H1 (cell line): ENCODE results near the gene ANAPC2. TPM values are rescaled to one million over a fixed set of nuclear protein-coding genes. Genes with fewer than 3 reads are reported as not detected.

Experiments used
- CTCF ChIA-PET: fragments of 300-600 bp; sonication (Branson Sonifier 250); formaldehyde crosslinking; loops from one replicate; lab custom pipeline; 2021; ENCODE audit not compliant: partially characterized antibody; lab: Charles Lee
- POLR2A ChIA-PET: fragments of 300-600 bp; sonication (Branson Sonifier 250); formaldehyde crosslinking; loops from one replicate; lab custom pipeline; 2021; ENCODE audit warnings: inconsistent platforms; ENCODE audit not compliant: partially characterized antibody; lab: Charles Lee
- DNase-seq, 2 experiments: peaks; one replicate each; pipeline versions ENCODE4 v3.0.0 to v3.0.0-alpha.2; 2010 to 2022; ENCODE audit warnings: low spot score in 2 of 2, low read depth in 1 of 2, mixed read lengths in 1 of 2
- FAIRE-seq: peaks from 2 replicates; lab custom pipeline; 2011; peaks lifted over from hg19 to GRCh38; lab: Jason Lieb, UNC
- H2AFZ ChIP-seq: 2 replicates; pipeline ENCODE4 v1.8.1; 2012; ENCODE audit warnings: low read length, inconsistent platforms
- H2AK5ac ChIP-seq: 2 replicates; pipeline ENCODE4 v1.6.1; 2013; ENCODE audit warnings: low read depth, low read length
- H2BK120ac ChIP-seq: replicated peaks from 2 replicates; pipeline ENCODE3; 2013; ENCODE audit warnings: low read depth, low read length, inconsistent platforms
- H2BK12ac ChIP-seq: 2 replicates; pipeline ENCODE4 v1.6.1; 2013; ENCODE audit warnings: low read depth, low read length
- H2BK15ac ChIP-seq: 2 replicates; pipeline ENCODE4 v1.6.1; 2013; ENCODE audit warnings: low read length
- H2BK20ac ChIP-seq: 2 replicates; pipeline ENCODE4 v1.6.1; 2013; ENCODE audit warnings: low read length
- H2BK5ac ChIP-seq: 2 replicates; pipeline ENCODE4 v1.6.1; 2013; ENCODE audit warnings: low read depth, low read length
- H3K14ac ChIP-seq: 2 replicates; pipeline ENCODE4 v1.6.1; 2013; ENCODE audit warnings: inconsistent platforms; ENCODE audit not compliant: insufficient read length
- H3K18ac ChIP-seq: 2 replicates; pipeline ENCODE4 v1.6.1; 2013; ENCODE audit warnings: low read length; ENCODE audit errors: extremely low read depth
- H3K23ac ChIP-seq: 2 replicates; pipeline ENCODE4 v1.6.1; 2013; ENCODE audit warnings: inconsistent platforms; ENCODE audit not compliant: insufficient read length
- H3K23me2 ChIP-seq: 2 replicates; pipeline ENCODE4 v1.6.1; 2013; ENCODE audit warnings: low read depth, low read length
- H3K27ac ChIP-seq: 2 replicates; pipeline ENCODE4 v1.6.1; 2011; ENCODE audit warnings: low read depth, low read length, inconsistent platforms
- H3K27me3 ChIP-seq, 4 experiments: replicated peaks in 1 of 4; 1 replicate in 1 of 4; 2 replicates in 3 of 4; pipeline versions ENCODE4 v1.6.1 to v1.8.1; 2011 to 2013; ENCODE audit warnings: low read length in 3 of 4, mild to moderate bottlenecking in 3 of 4, inconsistent platforms in 2 of 4, mixed read lengths in 2 of 4, moderate library complexity in 1 of 4; ENCODE audit not compliant: control insufficient read depth in 3 of 4, insufficient read depth in 3 of 4; ENCODE audit errors: extremely low read depth in 1 of 4
- H3K36me3 ChIP-seq, 4 experiments: 2 replicates each; pipeline versions ENCODE4 v1.6.1 to v1.8.1; 2011 to 2013; ENCODE audit warnings: mild to moderate bottlenecking in 4 of 4, low read length in 3 of 4, moderate library complexity in 2 of 4, control low read depth in 1 of 4, inconsistent platforms in 1 of 4; ENCODE audit not compliant: insufficient read depth in 4 of 4, control insufficient read depth in 2 of 4
- H3K4ac ChIP-seq: replicated peaks from 2 replicates; pipeline ENCODE3; 2013; ENCODE audit warnings: low read length, low read depth, mixed read lengths, inconsistent platforms; ENCODE audit not compliant: insufficient read length
- H3K4me1 ChIP-seq, 4 experiments: replicated peaks in 1 of 4; 1 replicate in 1 of 4; 2 replicates in 3 of 4; pipeline versions ENCODE4 v1.6.1 to v1.8.1; 2011 to 2013; ENCODE audit warnings: low read length in 3 of 4, inconsistent platforms in 2 of 4, mixed read lengths in 1 of 4; ENCODE audit not compliant: insufficient read depth in 4 of 4, control insufficient read depth in 3 of 4
- H3K4me2 ChIP-seq, 2 experiments: 2 replicates each; pipeline versions ENCODE4 v1.6.1 to v1.8.1; 2011 to 2013; ENCODE audit warnings: low read depth in 2 of 2, low read length in 2 of 2, control low read depth in 1 of 2, inconsistent platforms in 1 of 2, mild to moderate bottlenecking in 1 of 2; ENCODE audit not compliant: insufficient read depth in 1 of 2
- H3K4me3 ChIP-seq, 4 experiments: fragments of 200-600, 300-600 bp in 1 of 4; sonication (generic), shearing (Covaris generic), sonication (Bioruptor Twin) in 1 of 4; 2 replicates each; pipeline versions ENCODE4 v1.5.1 to v1.8.1; 2011 to 2016; ENCODE audit warnings: low read length in 4 of 4, low read depth in 3 of 4, control low read depth in 2 of 4, inconsistent platforms in 2 of 4, mild to moderate bottlenecking in 2 of 4, mixed read lengths in 1 of 4, moderate library complexity in 1 of 4; ENCODE audit not compliant: insufficient read depth in 2 of 4; ENCODE audit errors: extremely low read depth in 1 of 4
- H3K56ac ChIP-seq: replicated peaks from 2 replicates; pipeline ENCODE3; 2013; ENCODE audit warnings: low read depth, mild to moderate bottlenecking, mixed read lengths, low read length, inconsistent platforms; ENCODE audit not compliant: insufficient read length
- H3K79me1 ChIP-seq: 2 replicates; pipeline ENCODE4 v1.6.1; 2013; ENCODE audit warnings: low read depth, low read length, control low read depth
- H3K79me2 ChIP-seq, 2 experiments: 2 replicates each; pipeline versions ENCODE4 v1.6.1 to v1.8.1; 2012 to 2013; ENCODE audit warnings: low read length in 2 of 2, mild to moderate bottlenecking in 2 of 2, inconsistent platforms in 1 of 2; ENCODE audit not compliant: insufficient read depth in 2 of 2, control insufficient read depth in 1 of 2
- H3K9ac ChIP-seq, 4 experiments: replicated peaks in 1 of 4; 1 replicate in 1 of 4; 2 replicates in 3 of 4; pipeline versions ENCODE4 v1.6.1 to v1.8.1; 2011 to 2013; ENCODE audit warnings: low read depth in 3 of 4, low read length in 3 of 4, control low read depth in 2 of 4, mild to moderate bottlenecking in 2 of 4, moderate library complexity in 2 of 4, inconsistent platforms in 1 of 4; ENCODE audit errors: extremely low read depth in 1 of 4
- H3K9me3 ChIP-seq, 2 experiments: 2 replicates each; pipeline versions ENCODE4 v1.6.1 to v1.8.1; 2012 to 2013; ENCODE audit warnings: mild to moderate bottlenecking in 2 of 2, moderate library complexity in 2 of 2, control low read depth in 1 of 2, inconsistent platforms in 1 of 2, low read depth in 1 of 2, low read length in 1 of 2, mixed read lengths in 1 of 2; ENCODE audit not compliant: insufficient read depth in 2 of 2
- H4K20me1 ChIP-seq, 2 experiments: replicated peaks in 1 of 2; 2 replicates each; pipeline versions ENCODE3 to v1.8.1; 2011 to 2013; ENCODE audit warnings: inconsistent platforms in 2 of 2, low read length in 2 of 2, mild to moderate bottlenecking in 1 of 2; ENCODE audit not compliant: insufficient read depth in 2 of 2, control insufficient read depth in 1 of 2
- H4K5ac ChIP-seq: 2 replicates; pipeline ENCODE4 v1.6.1; 2013; ENCODE audit warnings: low read length, low read depth, mixed read lengths, inconsistent platforms; ENCODE audit not compliant: insufficient read length
- H4K8ac ChIP-seq: 2 replicates; pipeline ENCODE4 v1.8.0; 2013; ENCODE audit warnings: mild to moderate bottlenecking, moderate library complexity, low read length, inconsistent platforms; ENCODE audit not compliant: insufficient read depth; ENCODE audit errors: extremely low read depth
- H4K91ac ChIP-seq: replicated peaks from 2 replicates; pipeline ENCODE3; 2013; ENCODE audit warnings: low read length, mixed read lengths, inconsistent platforms; ENCODE audit not compliant: insufficient read length
- ASH2L ChIP-seq: fragments of 200-600, 300-600 bp; sonication (generic); IDR thresholded peaks from one replicate; pipeline ENCODE4 v1.7.1; 2017; ENCODE audit warnings: low read length
- NRF1 ChIP-seq: IDR thresholded peaks from 2 replicates; pipeline ENCODE4 v1.6.1; 2011; ENCODE audit warnings: mild to moderate bottlenecking, low read depth, low read length, improper control_type of control experiment
- POU5F1 ChIP-seq: IDR thresholded peaks from 2 replicates; pipeline ENCODE4 v1.6.1; 2011; ENCODE audit warnings: low read depth, mild to moderate bottlenecking, low read length, moderate library complexity
- RAD21 ChIP-seq, 2 experiments: IDR thresholded peaks in 1 of 2; conservative IDR thresholded peaks in 1 of 2; 2 replicates each; pipeline ENCODE4 v1.6.1; 2011; ENCODE audit warnings: low read depth in 2 of 2, low read length in 2 of 2, improper control_type of control experiment in 1 of 2, inconsistent platforms in 1 of 2, mild to moderate bottlenecking in 1 of 2, moderate library complexity in 1 of 2
- TCF12 ChIP-seq: IDR thresholded peaks from 2 replicates; pipeline ENCODE4 v1.6.1; 2011; ENCODE audit warnings: low read depth, mild to moderate bottlenecking, low read length
- WGBS, 2 experiments: shearing (Covaris generic) in 1 of 2; methylation state at CpG; one replicate each; pipeline versions ENCODE4 v1.1.6 to v1.1.7; 2013 to 2015; ENCODE audit warnings: low lambda C conversion rate in 2 of 2, mixed read lengths in 2 of 2, inconsistent platforms in 1 of 2, low coverage in 1 of 2, missing lambda C conversion rate in 1 of 2; ENCODE audit not compliant: insufficient replicate concordance in 2 of 2, insufficient coverage in 1 of 2, insufficient read length in 1 of 2; ENCODE audit errors: extremely low coverage in 1 of 2, missing lambda C conversion rate in 1 of 2; 5-methylcytosine and 5-hydroxymethylcytosine counted together
- polyA plus RNA-seq, 7 experiments: library from polyadenylated mRNA; depleted of rRNA in 3 of 7; stranded (reverse) in 5 of 7; unstranded in 2 of 7; fragments of >200 nt in 5 of 7; fragments of 200-250 nt in 2 of 7; gene quantifications; 1 replicate in 5 of 7; 2 replicates in 1 of 7; 4 replicates in 1 of 7; pipeline versions ENCODE4 v1.2.1 to v1.2.3, GENCODE V29; 2011 to 2013; ENCODE audit warnings: missing spikeins in 2 of 7, mixed read lengths in 2 of 7
- total RNA-seq: library from RNA; stranded (reverse); fragmentation: NEBNext Ultra II Directional; extraction: Animal tissue kit (Norgen Biotek cat#: 25700); gene quantifications from 2 replicates; pipeline ENCODE4 v1.2.1, GENCODE V29; 2021

The ANAPC2 gene
- total and polyA plus RNA-seq, 2 of the 8 experiments (the other 6 are each of a cell fraction or from before 2014, with no cell fraction given), result 30.2 to 37.7 TPM

DNA sequence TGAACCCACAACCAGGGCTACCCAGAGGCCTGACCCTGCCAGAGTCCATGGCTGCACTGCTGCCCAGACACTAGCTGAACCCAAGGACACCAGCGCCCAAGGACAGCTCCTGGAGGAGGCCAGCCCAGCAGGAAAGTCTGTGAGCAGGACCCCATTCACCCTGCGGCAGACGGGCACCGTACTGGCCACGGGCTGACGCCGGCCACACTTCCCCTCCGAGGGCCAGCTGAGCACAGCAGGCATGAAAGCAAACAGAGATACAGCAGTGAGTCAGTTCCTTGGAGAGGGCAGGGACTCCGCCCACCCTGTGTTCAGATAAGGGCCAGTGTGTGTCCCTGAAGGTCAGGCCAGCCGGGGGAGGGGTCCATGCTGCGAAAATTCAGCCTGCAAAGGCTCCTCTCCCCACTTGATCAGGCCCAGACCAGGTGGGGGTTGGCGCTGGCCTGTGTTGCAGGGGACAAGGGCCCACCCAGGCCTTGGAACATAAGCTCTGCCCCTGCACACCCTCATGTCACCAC, 30.5 kb upstream of the ANAPC2 start:
- H3K4me2 ChIP-seq, result no peak overlapping the region
- H2BK15ac ChIP-seq, result no peak overlapping the region
- H2BK5ac ChIP-seq, result no peak overlapping the region
- peaks cover 16% of the 10 kb centered on the region; the same call in 1 of the 2 replicates for H3K23me2 ChIP-seq
- H3K23ac ChIP-seq, result no peak overlapping the region
- H3K79me1 ChIP-seq, result no peaks in the 10 kb centered on the region
- ChIA-PET CTCF (interaction anchor here (0.9 to 20.2 kb wide), 9 partner anchors 12 to 271 kb away, joined by 3 to 204 read pairs (median 4); partner anchors contain the start of genes ANAPC2 and SSNA1), POLR2A (interaction anchor here (1.1 to 69.9 kb wide), 7 partner anchors 11 to 227 kb away, joined by 3 to 1462 read pairs (median 6); partner anchors contain the start of genes NDOR1, NELFB, PAXX and STPG3)
- no peak overlapping the region for H2AFZ ChIP-seq
- H3K4me3 ChIP-seq, result no peak overlapping the region
- no peak overlapping the region for H2BK12ac ChIP-seq
- no peak overlapping the region for H3K9ac ChIP-seq
- no peak overlapping the region for H3K56ac ChIP-seq
- H4K8ac ChIP-seq, result no peak overlapping the region
- WGBS, 2 experiments, result 93% methylated on average over 12 of the region's 12 CpGs; no CpG with 5 or more reads in 1 of the 2 experiments
- FAIRE-seq, result no peak
- peaks cover 0 to 9% of the 10 kb centered on the region in 2 experiments for H4K20me1 ChIP-seq
- no peak overlapping the region for H3K14ac ChIP-seq
- no peak overlapping the region for H2BK120ac ChIP-seq
- no peaks in the 10 kb centered on the region; a peak in 2 of 7 replicates for H3K27me3 ChIP-seq
- no peak overlapping the region for H3K27ac ChIP-seq
- TF ChIP-seq RAD21 (IDR thresholded peaks at IDR 0.05 in 1 of 2, conservative IDR thresholded peaks at IDR 0.05 in 1 of 2; ENCODE audit: low read depth in 2 of 2, low read length in 2 of 2) (no peak), NRF1 (no peak), ASH2L (no peak), POU5F1 (no peak), TCF12 (no peak)
- peaks cover 0 to 15% (median 9%) of the 10 kb centered on the region in 4 experiments; a peak in 5 of 7 replicates for H3K4me1 ChIP-seq
- no peak for DNase-seq
- H2AK5ac ChIP-seq, result peak overlapping the region; percentile 39; the same call in 1 of the 2 replicates
- H3K36me3 ChIP-seq, result peaks cover 0 to 22% (median 7%) of the 10 kb centered on the region in 4 experiments; a peak in 6 of 8 replicates
- no peak overlapping the region for H4K91ac ChIP-seq
- H3K4ac ChIP-seq, result no peak overlapping the region
- no peaks in the 10 kb centered on the region for H3K9me3 ChIP-seq
- no peak overlapping the region for H4K5ac ChIP-seq
- no peak overlapping the region for H3K18ac ChIP-seq
- H2BK20ac ChIP-seq, result no peak overlapping the region
- H3K79me2 ChIP-seq, result no peaks in the 10 kb centered on the region
